ENCODE results near the gene HTR6. TPM values are rescaled to one million over a fixed set of nuclear protein-coding genes. Genes with fewer than 3 reads are reported as not detected.

HTR6 gene
- total RNA-seq, 1 experiment from 2014 or later: 0.57 TPM

DNA sequence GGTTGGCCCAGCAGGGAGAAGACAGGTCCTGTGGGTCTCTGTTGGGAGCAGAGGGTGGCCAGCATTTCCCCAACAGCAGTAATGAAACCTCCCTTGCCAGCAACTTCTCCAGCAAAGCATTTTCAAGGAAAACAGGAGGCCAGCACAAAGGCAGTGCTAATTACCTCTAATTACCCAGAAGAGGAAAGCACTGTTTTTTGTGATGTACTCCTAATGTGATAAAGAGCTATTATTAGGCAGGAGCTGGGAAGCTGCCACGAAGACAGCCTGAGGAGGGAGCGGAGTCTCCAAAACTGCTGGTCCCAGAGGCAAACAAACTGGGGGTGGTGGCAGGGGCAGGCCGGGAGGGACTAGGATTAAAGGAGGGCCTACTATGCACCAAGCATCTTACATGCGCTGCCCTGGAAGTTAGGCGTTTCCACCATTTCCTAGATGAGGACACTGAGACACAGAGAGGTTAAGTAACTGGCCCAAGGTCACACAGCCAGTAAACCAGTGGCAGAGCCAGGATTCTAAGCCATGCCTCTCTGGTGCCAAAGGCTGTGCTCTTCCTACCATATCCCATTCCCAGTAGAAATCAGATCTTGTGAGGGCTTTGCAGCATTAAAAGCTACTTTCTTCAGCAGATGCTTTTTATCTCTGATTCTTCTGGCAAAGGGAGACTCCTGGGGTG lies 24.5 kb downstream of the HTR6 start:
- intact Hi-C loops (cut with micrococcal nuclease): no loop called here
- no peaks in the 10 kb centered on the region for H3K79me2 ChIP-seq (ENCODE audit: insufficient read depth, low read length)
- CTCF ChIA-PET: no interaction called here
- H3K9ac ChIP-seq (ENCODE audit: low read length): no peak overlapping the region
- no peaks in the 10 kb centered on the region for H3K4me1 ChIP-seq (ENCODE audit: control insufficient read depth in 1 of 2, insufficient read depth in 2 of 2, low read length in 2 of 2)
- H3K9me3 ChIP-seq (ENCODE audit: control insufficient read depth in 1 of 2, insufficient read depth in 1 of 2, low read depth in 1 of 2, low read length in 2 of 2): no peaks in the 10 kb centered on the region
- H3K27ac ChIP-seq (ENCODE audit: low read depth, low read length): no peak overlapping the region
- BruUV-seq (replicated peaks): no TSS peak
- POLR2A ChIA-PET: no interaction called here
- H4K20me1 ChIP-seq (ENCODE audit: insufficient read depth): no peaks in the 10 kb centered on the region
- no peak for DNase-seq (ENCODE audit: low read depth, low spot score)
- TF ChIP-seq ZFX (IDR thresholded peaks at IDR 0.05) (no peak), POLR2AphosphoS5 (IDR thresholded peaks at IDR 0.05; ENCODE audit: low read depth, low read length) (no peak), CBX3 (IDR thresholded peaks at IDR 0.05; ENCODE audit: low read depth) (no peak), ZNF274 (IDR thresholded peaks at IDR 0.05; ENCODE audit: low read depth, low read length) (no peak), MAX (IDR thresholded peaks at IDR 0.05) (no peak), YY1 (IDR thresholded peaks at IDR 0.05; ENCODE audit: extremely low read depth, insufficient replicate concordance, low read depth, low read length) (no peak), CEBPB (IDR thresholded peaks at IDR 0.05; ENCODE audit: low read depth) (no peak), POLR2A (IDR thresholded peaks at IDR 0.05; ENCODE audit: borderline replicate concordance, extremely low read depth, insufficient read depth, insufficient read length) (no peak), TCF7L2 (IDR thresholded peaks at IDR 0.05; ENCODE audit: borderline replicate concordance, extremely low read depth, insufficient read depth, insufficient read length) (no peak), RAD21 (IDR thresholded peaks at IDR 0.05; ENCODE audit: low read depth) (no peak), EGR1 (IDR thresholded peaks at IDR 0.05; ENCODE audit: low read depth) (no peak), SP1 (IDR thresholded peaks at IDR 0.05; ENCODE audit: low read depth) (no peak), JUND (IDR thresholded peaks at IDR 0.05) (no peak), FOSL1 (IDR thresholded peaks at IDR 0.05; ENCODE audit: low read depth) (no peak), ELF1 (IDR thresholded peaks at IDR 0.05; ENCODE audit: borderline replicate concordance, low read depth) (no peak), EZH2phosphoT487 (IDR thresholded peaks at IDR 0.05; ENCODE audit: borderline replicate concordance) (no peak), SIN3A (IDR thresholded peaks at IDR 0.05; ENCODE audit: low read depth) (no peak)
- TF ChIP-seq, protein P1, sequence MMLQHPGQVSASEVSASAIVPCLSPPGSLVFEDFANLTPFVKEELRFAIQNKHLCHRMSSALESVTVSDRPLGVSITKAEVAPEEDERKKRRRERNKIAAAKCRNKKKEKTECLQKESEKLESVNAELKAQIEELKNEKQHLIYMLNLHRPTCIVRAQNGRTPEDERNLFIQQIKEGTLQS (IDR thresholded peaks at IDR 0.05): no peak
- TF ChIP-seq, protein P2, sequence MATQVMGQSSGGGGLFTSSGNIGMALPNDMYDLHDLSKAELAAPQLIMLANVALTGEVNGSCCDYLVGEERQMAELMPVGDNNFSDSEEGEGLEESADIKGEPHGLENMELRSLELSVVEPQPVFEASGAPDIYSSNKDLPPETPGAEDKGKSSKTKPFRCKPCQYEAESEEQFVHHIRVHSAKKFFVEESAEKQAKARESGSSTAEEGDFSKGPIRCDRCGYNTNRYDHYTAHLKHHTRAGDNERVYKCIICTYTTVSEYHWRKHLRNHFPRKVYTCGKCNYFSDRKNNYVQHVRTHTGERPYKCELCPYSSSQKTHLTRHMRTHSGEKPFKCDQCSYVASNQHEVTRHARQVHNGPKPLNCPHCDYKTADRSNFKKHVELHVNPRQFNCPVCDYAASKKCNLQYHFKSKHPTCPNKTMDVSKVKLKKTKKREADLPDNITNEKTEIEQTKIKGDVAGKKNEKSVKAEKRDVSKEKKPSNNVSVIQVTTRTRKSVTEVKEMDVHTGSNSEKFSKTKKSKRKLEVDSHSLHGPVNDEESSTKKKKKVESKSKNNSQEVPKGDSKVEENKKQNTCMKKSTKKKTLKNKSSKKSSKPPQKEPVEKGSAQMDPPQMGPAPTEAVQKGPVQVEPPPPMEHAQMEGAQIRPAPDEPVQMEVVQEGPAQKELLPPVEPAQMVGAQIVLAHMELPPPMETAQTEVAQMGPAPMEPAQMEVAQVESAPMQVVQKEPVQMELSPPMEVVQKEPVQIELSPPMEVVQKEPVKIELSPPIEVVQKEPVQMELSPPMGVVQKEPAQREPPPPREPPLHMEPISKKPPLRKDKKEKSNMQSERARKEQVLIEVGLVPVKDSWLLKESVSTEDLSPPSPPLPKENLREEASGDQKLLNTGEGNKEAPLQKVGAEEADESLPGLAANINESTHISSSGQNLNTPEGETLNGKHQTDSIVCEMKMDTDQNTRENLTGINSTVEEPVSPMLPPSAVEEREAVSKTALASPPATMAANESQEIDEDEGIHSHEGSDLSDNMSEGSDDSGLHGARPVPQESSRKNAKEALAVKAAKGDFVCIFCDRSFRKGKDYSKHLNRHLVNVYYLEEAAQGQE (IDR thresholded peaks at IDR 0.05; ENCODE audit: low read depth): no peak
- TF ChIP-seq, protein P3, sequence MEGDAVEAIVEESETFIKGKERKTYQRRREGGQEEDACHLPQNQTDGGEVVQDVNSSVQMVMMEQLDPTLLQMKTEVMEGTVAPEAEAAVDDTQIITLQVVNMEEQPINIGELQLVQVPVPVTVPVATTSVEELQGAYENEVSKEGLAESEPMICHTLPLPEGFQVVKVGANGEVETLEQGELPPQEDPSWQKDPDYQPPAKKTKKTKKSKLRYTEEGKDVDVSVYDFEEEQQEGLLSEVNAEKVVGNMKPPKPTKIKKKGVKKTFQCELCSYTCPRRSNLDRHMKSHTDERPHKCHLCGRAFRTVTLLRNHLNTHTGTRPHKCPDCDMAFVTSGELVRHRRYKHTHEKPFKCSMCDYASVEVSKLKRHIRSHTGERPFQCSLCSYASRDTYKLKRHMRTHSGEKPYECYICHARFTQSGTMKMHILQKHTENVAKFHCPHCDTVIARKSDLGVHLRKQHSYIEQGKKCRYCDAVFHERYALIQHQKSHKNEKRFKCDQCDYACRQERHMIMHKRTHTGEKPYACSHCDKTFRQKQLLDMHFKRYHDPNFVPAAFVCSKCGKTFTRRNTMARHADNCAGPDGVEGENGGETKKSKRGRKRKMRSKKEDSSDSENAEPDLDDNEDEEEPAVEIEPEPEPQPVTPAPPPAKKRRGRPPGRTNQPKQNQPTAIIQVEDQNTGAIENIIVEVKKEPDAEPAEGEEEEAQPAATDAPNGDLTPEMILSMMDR (IDR thresholded peaks at IDR 0.05 in 2 of 3, conservative IDR thresholded peaks at IDR 0.05 in 1 of 3; ENCODE audit: borderline replicate concordance in 1 of 3, insufficient read depth in 1 of 3, low read depth in 2 of 3, low read length in 2 of 3): no peak
- H3K4me3 ChIP-seq (replicated peaks in 1 of 2; ENCODE audit: low read depth in 1 of 2, low read length in 2 of 2): no peak overlapping the region
- H3K27me3 ChIP-seq (ENCODE audit: insufficient read depth, low read length): no peaks in the 10 kb centered on the region
- H3K36me3 ChIP-seq (ENCODE audit: control insufficient read depth in 1 of 2, insufficient read depth in 2 of 2, low read length in 2 of 2): no peaks in the 10 kb centered on the region
- H3K9me2 ChIP-seq (ENCODE audit: insufficient read depth): no peaks in the 10 kb centered on the region
- RAD21 ChIA-PET (ENCODE audit: low non-redundant PET in 1 of 2, low total read pairs in 2 of 2, uncharacterized antibody in 2 of 2, unreplicated experiment in 2 of 2): no interaction called here
- no peak overlapping the region for H2AFZ ChIP-seq (ENCODE audit: low read depth, low read length, poor library complexity, severe bottlenecking)
- H3K4me2 ChIP-seq (ENCODE audit: low read length): no peak overlapping the region
- ATAC-seq: no peak
